HG03064 (cell line): ENCODE measurements around the gene FBXW10B.
"Not testable (repeated sequence)": the region's sequence is repeated elsewhere in the genome, so short reads cannot be mapped to it uniquely, and the experiment has no call there.

Experiments used
- ATAC-seq: cut with Tn5 transposase; IDR thresholded peaks from one replicate; pipeline ENCODE4 v1.9.1; 2021; ENCODE audit warnings: low read depth; ENCODE audit not compliant: unreplicated experiment

The FBXW10B gene

GRCh38 chr17:15642014-15642413 is 22.5 kb upstream of the FBXW10B start:
- ATAC-seq: not testable (repeated sequence)

- not testable (repeated sequence) for ATAC-seq
These were observed 11.5 kb upstream of the FBXW10B start for GRCh38 chr17:15630930-15631453.

- ATAC-seq: not testable (repeated sequence)
These were observed 10.5 kb upstream of the FBXW10B start for GRCh38 chr17:15629991-15630390.

- not testable (repeated sequence) for ATAC-seq
These were observed 4.2 kb upstream of the FBXW10B start for GRCh38 chr17:15623661-15624209.

GRCh38 chr17:15623255-15623654 is 3.8 kb upstream of the FBXW10B start:
- not testable (repeated sequence) for ATAC-seq

DNA sequence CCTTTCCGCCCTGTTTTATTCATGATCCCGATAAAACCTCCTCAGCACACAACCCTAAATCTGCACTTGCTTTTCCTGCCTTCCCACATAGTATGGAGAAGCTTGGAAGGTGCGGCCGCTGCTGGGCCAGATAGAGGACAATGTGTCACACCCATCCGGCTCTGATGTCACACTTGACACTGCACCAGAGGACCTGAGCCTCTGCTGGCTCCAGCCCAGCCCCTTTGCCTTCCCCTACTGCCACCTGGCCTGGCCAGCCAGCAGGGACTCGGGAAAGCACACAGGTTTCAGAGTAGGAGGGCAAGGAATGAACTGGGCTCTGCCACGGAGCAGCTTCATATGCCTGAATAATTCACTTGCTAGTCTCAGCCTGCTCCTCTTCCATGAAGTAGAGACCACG is 2.6 kb upstream of the FBXW10B start:
- ATAC-seq: not testable (repeated sequence)

- ATAC-seq: not testable (repeated sequence)
These were observed 2.7 kb downstream of the FBXW10B start for GRCh38 chr17:15616828-15617227.

GRCh38 chr17:15615850-15616249 is 3.7 kb downstream of the FBXW10B start:
- not testable (repeated sequence) for ATAC-seq

DNA sequence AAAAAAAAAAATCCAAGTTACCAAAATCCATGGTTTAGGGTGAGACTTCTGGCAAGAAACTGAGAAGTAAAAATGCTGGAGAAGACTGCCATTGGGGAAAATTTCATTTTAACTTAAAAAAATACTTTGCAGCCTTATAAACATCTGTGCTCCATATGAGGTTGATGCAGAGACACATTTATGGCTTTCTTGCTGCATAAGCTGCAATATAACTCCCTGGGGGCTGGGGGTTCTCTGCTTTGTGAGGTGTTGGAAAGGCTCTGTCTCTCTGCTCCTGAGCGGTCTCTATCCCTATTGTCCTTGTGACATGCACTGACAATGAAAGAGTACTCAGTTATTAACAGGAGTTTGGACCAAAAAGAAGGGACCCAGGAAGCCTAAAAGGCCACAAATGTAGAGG is 6.4 kb downstream of the FBXW10B start:
- ATAC-seq: not testable (repeated sequence)

- ATAC-seq: not testable (repeated sequence)
These were observed 26.5 kb downstream of the FBXW10B start for GRCh38 chr17:15592960-15593359.

DNA sequence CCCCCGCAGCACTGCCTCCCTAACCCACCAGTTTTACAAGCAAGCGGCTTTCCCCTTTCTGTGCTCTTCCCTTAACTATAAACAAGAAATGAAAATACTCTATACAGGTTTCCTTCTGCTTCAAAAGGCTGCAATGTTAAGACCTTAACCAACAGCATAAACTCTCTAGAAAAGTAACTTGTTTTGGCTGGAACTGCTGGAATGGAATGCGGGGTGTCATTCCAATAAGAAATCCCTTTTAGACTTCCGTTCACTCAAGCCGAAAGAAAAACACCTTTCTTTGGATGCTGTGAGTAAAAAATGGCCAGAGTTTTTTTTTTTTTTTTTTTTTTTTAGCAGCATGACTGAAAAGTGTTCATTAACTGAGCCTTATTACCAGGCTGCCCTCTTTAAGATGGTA is 27.5 kb downstream of the FBXW10B start:
- not testable (repeated sequence) for ATAC-seq

DNA sequence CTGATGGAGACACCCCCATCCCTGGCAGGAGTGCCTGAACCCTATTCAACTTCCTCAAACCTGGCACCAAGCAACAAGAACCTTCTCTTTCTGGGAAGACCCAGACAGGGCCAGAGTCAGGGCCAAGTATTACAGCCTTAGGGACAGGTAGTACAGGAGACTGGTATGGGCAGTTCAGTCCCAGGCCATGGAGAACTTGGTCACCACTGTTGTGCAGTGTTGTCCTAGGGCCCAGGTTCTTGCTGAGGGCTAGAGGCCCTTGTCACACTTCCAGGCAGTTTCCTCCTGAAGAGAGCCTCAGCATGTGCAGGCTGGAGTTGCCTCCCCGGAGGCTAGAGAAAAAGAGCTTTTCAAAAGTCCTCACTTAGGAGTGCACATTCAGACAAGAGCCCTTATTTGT is 28.7 kb downstream of the FBXW10B start:
- not testable (repeated sequence) for ATAC-seq

DNA sequence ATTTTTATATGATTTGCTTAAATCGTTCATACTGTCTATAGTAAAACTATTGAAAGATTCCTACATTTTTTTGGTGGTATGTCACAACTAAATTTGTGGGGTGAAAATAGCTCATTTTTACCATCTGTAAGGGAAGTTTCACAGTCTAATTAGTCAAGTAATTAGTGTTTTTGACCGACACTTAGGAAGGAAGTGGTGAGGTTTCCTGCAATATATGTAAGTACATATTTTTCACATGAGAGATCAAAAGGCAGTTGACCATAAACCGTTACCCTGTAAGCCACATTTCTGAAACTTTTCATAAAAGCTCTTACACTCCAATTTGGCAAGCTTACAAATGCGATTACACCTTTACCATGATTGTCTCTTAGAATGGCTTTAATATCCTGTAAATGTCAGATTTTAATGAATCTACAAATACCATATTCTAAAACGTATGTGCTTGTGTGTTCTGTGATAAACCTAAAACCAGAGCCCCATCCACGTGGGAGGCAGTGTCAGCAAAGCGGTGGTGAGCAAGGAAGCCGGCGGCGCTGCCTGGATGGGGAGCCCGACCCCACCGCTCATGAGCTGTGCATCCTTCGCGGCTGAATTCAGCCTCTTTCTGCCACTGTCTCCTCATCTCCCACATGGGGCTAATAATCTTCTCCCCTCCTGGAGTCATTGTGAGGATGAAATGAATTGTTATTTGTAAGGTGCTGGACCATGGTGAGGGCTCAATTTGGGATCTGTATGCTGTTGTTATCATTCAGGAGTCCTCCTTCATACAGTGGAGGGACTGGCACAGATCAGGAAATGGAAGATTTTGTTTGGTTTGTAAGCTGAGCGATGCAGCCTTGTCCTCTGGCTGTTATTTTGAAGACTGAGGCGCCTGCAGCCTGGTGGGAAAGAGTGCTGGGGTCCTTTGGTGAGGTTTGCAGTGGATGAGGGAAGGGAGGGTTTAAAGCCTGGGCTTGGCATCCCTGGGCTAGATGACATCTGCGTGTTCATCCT is 29.7 kb downstream of the FBXW10B start:
- ATAC-seq: peak; percentile 59

- ATAC-seq: not testable (repeated sequence)
These were observed 31.5 kb downstream of the FBXW10B start for GRCh38 chr17:15588017-15588416.

DNA sequence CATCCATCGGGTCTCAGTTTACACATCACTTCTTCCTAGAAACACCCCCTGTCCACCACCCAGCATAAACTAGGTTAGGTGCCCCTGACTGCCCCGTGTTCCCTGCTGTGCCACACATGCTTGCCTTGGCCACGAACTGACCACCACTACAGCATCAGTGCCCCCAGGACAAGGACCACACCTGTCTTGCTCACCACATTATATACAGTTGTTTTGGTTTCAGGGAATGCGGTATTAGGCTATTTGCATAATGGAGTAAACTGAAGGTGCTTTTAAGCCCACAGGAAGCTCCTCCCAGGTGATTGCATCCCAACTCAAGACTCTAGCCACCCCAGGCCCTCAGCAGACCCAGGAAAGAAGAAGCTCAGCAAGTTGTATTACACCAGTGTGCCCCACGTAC is 36.2 kb downstream of the FBXW10B start:
- not testable (repeated sequence) for ATAC-seq

- not testable (repeated sequence) for ATAC-seq
These were observed 38.0 kb downstream of the FBXW10B start for GRCh38 chr17:15581462-15581861.

DNA sequence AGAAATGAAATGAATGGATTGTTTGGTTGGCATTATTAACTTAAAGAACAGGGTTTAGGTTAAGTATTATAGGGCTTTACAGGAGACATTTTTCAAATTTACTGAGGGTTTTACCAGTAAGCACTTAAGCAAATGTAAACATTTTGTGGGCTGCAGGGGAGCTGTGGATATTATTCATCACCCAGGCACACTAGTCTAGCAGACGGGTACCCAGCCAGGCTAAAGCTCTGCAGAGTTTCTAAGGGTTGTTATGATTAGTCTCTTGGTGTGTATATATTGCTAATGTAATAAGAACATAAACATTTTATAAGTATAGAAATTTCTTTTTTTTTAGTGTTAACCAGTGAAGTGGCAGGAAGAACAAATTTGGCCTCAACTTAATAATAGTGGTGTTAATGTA is 42.7 kb downstream of the FBXW10B start:
- not testable (repeated sequence) for ATAC-seq

GRCh38 chr17:15574660-15575059 is 44.8 kb downstream of the FBXW10B start:
- not testable (repeated sequence) for ATAC-seq

GRCh38 chr17:15573870-15574269 is 45.6 kb downstream of the FBXW10B start:
- not testable (repeated sequence) for ATAC-seq
